T-helper 1 cell treated with Interleukin-12 subunit alpha and Interleukin-12 subunit beta and Interleukin-4 antibody, amounts not matched to agents 30 ng/mL and 1 ng/mL, for 36 hours (primary cell): Measurements from ENCODE around the gene LRRC3. TPM values are rescaled to one million over a fixed set of nuclear protein-coding genes. Genes with fewer than 3 reads are reported as not detected.
"Not testable (repeated sequence)": the region's sequence is repeated elsewhere in the genome, so short reads cannot be mapped to it uniquely, and the experiment has no call there.

Experiments used
- intact Hi-C: fragments of 100-400 bp; cut with micrococcal nuclease; formaldehyde crosslinking; loops from one replicate; pipeline ENCODE4 v1.15.1; 2024
- total RNA-seq: library from RNA; stranded (reverse); gene quantifications from 2 replicates; pipeline ENCODE4 v1.2.3, GENCODE V29; 2022

The LRRC3 gene, protein sequence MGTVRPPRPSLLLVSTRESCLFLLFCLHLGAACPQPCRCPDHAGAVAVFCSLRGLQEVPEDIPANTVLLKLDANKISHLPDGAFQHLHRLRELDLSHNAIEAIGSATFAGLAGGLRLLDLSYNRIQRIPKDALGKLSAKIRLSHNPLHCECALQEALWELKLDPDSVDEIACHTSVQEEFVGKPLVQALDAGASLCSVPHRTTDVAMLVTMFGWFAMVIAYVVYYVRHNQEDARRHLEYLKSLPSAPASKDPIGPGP
- total RNA-seq = 2.7 and 2.9 TPM in 2 replicates

DNA sequence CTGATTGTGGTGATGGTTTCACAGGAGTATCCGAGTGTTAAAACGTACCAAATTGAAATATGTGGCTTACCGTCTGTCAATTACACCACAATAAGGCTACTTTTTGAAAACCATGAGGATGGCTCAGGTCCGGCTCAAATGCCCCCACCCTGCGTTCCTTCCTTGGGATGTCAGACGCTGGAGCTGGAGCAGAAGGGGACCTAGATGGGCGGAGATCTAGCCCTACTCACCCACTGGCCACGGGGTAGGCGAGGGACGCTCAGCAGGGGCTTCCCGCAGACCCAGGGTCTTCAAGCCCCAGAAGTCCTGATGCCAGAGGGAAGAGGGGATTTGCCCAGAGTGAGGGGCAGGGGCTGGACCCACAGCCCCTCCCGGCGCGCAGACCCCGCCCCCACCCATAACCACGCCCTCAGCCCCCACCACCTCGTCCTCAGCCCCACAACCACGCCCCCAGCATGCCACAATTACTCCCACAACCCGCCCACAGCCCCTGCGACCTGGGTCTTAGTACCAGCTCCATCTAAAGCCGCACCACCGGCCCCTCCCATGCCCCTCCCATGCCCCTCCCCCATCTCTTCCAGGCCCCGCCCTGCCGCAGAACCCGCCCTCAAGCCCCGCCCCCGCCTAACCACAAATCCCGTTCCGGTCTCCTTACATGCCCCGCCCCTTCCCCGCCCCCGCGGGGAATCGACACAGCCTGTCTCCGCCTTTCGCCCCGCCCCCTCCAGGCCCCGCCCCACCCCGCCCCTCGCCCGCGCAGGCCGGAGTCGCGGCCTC, at the start of gene LRRC3:
Gene LRRC3 (plus strand): TSS at position 764 of the 777 bp plus-strand sequence. CDS start 1,135 bp downstream, outside the sequence.
- intact Hi-C loops = loop anchor here (1.0 to 5.0 kb wide), 5 partner anchors 27 to 362 kb away; partner anchors contain the start of gene CFAP410

DNA sequence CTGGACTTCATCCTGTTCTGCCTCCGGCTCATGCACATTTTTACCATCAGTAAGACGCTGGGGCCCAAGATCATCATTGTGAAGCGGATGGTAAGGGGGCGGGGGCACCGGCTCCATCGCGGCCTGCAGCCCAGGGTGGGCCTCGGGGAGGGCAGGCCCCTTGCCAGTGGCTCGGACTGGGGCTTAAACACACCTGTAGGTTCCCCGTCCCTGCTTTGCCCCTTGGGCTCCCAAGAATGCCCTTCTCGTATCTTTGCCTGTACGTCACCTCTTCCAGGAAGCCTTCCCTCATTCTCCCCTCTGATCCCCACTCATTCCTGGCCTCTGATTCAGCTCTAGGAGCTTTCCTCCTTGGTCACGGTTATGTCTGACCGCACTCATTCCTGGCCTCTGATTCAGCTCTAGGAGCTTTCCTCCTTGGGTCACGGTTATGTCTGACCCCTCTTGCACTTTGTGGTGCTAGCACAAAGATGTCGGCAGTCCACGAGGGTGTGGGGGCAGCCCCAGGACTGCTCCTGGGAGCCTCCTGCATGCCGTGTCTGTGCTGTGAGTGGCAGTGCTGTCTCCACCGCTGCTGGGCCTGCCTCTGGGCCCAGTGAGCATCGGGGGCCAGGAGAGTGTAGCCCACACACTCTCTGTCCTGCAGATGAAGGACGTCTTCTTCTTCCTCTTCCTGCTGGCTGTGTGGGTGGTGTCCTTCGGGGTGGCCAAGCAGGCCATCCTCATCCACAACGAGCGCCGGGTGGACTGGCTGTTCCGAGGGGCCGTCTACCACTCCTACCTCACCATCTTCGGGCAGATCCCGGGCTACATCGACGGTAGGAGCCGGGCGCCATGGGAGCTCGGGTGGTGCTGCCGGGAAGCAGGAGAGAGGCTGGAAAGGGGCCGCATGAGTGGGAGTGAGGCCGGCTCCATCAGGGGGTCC, 49.1 kb upstream of the LRRC3 start:
- intact Hi-C loops = no loop called here

DNA sequence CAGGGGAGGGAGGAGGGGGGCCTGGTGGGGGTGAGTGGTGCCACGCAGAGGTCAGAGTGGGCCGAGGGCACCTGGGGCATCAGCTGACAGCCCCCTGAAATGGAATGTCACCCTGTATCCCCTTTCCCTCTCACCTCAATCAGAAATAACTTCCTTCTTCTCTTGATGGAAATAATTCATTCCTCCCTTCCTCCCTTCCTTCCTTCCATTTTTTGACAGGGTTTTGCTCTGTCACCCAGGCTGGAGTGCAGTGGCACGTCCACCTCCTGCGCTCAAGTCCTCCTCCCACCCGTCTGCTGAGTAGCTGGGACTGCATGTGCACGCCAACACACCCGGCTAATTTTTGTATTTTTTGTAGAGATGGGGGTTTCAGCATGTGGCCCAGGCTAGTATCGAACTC, 48.4 kb upstream of the LRRC3 start:
- intact Hi-C loops = no loop called here

DNA sequence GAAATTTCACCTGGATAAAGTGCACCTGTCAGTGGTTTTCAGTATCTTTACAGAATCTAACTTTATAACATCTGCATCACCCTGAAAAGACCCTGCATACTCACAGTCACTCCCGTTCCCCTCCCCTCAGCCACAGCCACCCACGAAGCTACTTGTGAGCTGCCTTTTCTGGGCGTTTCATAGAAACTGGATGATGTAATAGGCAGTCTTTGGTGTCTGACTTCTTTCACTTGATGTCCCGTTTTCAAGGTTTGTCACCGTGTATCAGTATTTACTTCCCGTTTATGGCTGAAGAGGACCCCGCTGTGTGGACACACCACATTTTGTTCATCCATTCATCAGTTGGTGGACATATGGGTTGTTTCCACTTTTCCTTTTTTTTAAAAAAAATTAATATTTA, 47.8 kb upstream of the LRRC3 start:
- intact Hi-C loops = no loop called here

DNA sequence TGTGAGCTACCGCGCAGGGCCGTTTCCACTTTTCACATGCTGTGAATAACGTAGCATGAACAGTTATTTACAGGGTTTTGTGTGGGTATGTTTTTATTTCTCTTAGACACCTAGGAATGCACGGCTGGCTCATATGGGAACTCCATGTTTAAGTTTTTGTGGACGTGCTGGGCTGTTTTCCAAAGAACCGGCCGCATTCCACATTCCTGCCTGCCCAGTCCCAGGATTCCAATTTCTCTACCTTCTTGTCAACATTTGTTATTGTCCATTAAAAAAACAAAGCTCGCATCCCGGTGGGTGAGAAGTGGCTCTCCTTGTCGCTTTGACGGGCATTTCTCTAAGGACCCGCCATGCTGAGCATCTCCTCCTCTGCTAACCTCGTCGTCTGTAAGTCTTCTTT, 47.1 kb upstream of the LRRC3 start:
- intact Hi-C loops = no loop called here

DNA sequence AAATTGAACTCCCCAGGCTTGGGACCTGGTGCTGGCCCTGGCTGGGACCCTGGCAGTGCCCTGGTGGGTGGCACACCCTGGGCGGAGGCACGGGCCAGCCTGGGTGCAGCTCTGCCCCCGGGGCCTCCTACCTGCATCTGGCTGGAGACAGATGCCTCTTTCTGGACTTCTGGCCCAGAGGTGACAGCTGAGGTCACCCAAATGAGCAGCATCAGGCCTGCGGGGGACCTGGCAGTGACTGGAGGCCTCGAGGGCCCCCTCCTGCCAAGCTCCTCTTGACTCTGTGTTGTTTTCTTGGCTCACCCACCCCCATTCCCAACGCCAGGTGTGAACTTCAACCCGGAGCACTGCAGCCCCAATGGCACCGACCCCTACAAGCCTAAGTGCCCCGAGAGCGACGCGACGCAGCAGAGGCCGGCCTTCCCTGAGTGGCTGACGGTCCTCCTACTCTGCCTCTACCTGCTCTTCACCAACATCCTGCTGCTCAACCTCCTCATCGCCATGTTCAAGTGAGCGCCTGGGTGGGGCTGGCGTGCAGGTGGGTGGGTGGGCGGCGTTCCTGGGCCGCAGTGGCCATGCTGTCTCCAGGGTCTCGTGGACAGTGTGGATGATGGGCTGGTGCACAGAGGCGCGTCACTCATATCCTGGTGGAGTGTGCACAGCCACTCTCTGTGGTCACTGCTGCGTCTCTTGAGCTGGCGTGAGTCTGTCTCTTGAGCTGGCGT, 41.6 kb upstream of the LRRC3 start:
- intact Hi-C loops = no loop called here

DNA sequence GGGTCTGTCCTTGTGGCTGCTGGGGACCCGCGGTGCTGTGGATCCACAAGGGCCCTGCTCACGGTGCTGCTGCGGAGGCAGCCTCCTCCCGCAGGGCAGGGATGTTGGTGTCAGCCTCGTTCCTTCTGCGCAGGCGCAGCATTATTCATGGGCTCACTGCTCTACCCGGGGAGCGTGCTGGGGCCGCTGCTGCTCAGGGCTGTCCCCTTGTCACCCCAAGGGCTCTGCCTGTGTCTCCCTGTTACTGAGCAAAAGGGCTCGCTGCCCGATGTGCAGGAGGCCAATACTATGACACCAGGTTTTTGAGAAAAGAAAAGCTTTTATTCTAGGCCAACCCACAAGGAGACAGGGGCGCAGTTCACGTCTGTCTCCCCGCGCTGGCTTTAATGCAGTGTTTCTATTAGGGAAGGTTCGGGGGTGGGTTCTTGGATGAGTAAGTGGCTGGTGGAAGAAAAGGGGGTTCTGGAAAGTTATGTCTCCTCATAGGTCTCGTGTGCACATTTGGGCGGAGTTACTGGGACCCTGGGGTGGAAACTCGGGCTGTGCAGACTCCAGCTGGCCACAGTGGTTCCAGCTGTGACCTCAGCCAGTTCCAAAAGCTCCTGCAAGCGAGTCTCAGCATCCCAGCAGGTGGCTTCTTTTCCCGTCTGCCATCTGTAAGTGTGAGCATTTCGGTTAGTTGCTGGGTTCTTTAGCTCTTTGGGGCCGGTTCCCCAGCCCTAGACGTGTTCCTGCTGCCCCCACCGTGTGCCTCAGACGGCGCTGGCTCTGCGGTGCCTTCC, 40.8 kb upstream of the LRRC3 start:
- intact Hi-C loops = no loop called here

DNA sequence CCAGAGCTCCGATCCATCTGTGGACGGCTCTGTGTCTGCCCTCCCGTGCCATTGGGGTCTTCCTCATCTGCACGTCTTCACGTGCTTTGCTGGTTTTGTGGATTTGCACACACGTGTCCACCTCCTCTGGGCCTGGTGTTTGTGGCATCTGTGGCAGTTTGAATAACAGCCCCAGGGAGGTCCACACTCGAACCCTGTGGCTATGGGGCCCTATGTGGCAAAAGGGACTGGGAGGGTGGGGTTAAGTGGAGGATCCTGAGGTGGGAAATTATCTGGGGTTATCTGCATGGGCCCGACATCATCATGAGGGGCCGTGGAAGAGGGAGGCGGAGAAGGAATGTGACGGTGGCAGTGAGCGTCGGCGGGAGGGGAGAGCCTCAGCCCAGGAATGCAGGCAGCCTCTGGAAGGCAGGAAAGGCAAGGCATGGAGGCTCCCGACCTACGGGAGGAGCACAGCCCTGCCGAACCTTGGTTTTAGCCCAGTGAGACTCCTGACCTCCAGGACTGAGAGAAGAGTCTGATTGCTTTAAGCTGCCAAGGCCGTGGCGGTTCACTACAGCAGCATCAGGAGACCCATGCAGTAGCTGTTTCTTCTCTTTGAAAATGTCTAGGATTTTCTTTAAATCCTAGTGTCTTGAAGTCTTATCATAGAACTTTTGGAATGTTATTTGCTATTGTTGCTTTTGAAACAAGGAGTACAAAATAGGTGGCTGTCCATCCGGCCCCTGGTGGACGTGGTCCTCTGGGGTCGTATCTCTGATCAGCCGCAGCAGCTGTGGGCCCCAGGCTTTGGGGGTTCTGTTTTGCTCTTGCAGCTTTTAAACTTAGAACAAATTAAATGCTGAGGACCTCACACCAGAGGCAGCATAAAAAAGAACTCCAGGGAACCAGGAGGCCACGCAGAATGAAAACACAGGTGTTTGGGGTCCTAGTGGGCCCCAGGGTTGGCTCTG, 40.0 kb upstream of the LRRC3 start:
- intact Hi-C loops = no loop called here

DNA sequence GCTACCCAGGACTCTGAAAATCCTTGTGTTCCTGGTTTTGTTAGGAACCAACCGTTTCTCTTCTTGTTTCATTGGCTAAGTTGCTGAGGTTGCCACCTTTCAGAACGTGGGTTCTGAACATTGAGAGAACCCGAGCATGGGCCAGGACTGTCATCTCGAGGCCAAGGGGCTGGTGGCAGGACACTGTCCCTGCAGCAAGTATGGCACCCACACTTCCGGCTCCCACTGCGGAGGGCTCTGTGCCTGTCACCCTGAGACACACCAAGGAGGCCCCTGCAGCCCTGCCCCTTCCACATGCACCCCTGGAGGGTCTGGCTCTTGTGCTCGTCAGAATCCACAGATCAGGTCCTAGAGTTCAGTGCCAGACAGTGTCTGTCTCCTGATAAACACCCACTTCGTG, 39.1 kb upstream of the LRRC3 start:
- intact Hi-C loops = no loop called here

DNA sequence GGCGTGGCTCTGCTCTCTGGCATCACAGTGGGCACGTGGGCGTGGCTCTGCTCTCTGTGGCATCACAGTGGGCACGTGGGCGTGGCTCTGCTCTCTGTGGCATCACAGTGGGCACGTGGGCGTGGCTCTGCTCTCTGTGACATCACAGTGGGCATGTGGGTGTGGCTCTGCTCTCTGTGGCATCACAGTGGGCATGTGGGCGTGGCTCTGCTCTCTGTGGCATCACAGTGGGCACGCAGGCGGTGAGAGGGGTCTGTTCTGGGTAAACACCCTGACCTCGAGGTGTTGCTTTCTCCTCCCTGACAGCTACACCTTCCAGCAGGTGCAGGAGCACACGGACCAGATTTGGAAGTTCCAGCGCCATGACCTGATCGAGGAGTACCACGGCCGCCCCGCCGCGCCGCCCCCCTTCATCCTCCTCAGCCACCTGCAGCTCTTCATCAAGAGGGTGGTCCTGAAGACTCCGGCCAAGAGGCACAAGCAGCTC, 37.6 kb upstream of the LRRC3 start:
- intact Hi-C loops = not testable (repeated sequence)

DNA sequence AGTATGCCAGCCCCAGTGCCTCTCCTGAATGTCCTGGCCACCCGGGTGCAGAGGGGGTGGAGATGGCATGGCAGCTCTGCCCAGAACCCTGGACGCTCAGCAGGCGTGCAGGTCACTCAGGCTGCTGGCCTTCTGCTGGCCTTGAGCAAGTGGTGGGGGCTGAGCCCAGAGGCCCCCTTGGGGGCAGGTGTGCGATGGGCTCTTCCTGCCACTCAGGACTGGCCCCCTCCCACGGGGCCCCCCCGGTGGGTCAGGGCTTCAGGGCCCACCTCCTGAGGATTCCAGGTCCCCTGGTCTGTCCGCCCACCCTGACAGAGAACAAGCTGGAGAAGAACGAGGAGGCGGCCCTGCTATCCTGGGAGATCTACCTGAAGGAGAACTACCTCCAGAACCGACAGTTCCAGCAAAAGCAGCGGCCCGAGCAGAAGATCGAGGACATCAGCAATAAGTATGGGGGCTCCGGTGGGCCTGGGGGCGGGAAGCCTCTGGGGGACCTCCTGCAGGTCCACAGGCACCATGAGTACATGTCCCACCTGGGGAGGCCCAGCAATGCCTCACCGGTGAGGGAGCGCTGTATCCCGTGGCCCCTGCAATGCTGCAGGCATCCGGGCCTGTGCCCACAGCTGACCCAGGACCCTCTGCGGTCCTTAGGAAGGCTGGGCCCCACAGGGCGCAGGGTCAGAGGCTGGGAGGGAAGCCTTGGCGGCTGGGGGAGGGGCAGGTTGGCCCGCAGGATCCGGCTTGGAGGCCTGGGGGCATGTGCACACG, 37.0 kb upstream of the LRRC3 start:
- intact Hi-C loops = no loop called here

DNA sequence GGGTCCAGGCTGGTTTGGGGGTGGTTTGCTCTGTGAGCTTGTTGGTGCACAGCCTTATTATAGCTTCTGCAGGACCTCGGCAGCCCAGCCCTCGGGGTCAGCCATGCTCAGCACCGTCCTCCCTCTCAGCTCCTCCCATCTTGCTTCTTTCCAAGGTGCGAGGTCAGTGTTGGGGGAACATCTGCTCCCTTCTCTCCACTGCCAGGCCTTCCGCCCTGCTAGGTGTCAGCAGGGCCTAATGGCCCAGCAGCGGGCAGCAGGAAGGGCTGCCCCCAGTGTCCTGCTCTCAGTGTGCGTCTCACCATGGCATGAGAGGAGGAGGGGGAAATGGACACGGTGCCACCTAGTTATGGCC, 36.5 kb upstream of the LRRC3 start:
- intact Hi-C loops = no loop called here

DNA sequence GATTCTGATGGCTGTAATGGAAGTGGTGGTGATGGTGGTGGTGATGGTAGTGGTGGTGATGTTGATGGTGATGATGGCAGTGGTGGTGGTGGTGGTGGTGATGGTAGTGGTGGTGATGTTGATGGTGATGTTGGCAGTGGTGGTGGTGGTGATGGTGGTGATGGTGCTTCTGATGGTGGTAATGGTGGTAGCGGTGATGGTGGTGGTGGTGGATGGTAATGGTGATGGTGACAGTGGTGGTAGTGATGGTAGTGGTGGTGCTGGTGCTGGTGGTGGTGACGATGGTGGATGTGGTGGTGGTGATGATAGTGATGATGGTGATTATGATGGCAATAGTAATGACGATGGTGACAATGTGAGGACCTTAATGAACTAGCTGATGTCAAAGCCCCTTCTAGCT, 35.6 kb upstream of the LRRC3 start:
- intact Hi-C loops = no loop called here

DNA sequence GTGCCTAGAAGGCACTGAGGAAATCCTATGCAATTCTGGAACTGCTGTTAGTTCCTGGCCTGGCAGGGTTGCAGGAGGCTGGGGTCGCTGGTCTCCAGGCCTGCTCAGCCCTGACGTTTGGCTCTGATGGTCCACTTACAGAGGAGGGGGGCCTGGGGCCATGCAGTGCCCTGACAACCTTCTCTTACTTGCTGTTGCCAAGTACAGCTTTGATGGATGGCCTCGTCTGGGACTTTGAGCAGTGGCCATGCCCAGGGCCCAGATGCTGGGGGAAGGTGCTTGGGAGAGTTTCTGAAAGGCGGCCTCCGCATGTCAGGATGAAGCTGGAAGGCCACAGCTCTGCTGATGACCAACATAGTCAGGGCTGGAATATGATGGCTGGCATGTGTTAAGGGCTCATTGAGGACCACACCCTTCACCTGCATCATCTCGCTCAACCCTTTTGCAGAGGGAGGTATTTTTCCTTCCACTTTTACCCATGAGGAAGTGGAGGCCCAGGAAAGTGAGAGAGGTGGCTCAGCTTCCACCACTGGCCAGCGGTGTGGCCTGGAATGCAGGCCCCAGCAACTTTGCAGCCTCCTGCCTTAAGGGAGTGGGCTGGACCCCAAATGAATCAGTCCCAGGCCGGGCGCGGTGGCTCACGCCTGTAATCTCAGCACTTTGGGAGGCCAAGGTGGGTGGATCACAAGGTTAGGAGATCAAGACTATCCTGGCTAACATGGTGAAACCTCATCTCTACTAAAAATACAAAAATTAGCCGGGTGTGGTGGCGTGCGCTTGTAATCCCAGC, 34.7 kb upstream of the LRRC3 start:
- intact Hi-C loops = no loop called here

DNA sequence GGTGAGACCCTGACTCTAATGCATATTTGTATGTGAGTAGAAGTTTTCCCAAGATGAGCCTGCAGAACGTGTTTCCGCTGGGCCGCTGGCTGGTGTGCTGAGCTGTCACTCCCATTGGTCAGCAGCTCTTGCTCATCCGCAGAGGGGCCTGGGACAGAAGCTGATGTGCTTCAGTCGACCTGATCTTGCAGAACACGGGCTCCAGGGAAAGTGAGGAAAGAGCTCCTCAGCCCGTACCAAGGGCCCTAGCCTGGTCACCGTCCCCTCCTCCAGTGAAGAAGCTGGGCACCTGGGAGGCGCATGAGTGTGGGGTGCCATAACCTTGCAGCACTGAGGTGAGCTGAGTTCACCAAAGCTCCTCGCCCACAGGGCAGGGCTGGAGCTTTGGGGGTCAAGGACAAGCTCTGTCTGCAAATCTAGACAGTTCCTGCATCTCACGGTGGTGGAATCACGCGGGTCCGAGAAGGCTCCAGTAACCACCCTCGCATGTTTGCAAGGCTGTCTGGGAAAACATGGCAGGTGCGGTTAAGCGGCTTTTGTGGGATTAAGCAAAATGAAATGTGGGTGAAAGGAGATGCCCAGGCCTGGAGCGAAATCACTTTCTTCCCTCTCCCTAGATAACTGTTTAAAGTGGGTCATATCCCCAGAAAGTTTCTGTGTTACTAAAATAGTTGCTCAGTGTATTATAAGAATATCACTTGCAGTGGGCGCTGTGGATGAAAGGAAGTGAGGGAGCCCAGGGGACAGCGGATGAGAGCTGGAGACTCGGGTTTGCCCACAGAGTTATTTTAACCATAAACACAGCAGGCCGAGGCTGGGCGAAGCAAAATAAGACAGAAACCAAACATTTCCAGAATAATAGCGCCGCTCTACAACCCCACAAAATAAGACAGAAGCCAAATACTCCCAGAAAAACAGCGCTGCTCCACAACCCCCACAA, 33.1 kb upstream of the LRRC3 start:
- intact Hi-C loops = no loop called here

DNA sequence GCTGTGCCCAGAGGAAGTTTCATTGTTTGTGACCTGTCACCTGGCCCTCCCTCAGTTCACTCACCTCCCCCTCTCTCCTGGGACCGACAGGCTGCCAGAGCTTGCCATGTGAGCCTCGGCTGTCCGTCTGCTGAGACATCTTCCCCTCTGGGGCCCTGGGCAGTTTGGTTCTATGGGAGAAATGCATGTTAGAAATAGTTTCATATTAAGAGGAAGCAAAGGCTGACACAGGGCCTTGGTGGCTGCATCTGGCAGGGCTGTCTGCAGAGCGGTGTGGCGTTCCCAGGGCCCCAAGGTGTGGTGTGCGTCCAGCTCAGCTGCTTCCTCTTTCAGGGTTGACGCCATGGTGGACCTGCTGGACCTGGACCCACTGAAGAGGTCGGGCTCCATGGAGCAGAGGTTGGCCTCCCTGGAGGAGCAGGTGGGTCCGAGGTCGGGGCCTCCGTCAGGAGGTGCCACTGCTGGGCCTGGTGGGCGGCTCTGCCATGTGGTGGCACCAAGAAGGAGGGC, 31.9 kb upstream of the LRRC3 start:
- intact Hi-C loops = no loop called here
